Activated CD8-positive, alpha-beta memory T cell treated with anti-CD3 and anti-CD28 coated beads for 24 hours (primary cell): Measurements from ENCODE around the gene OR56B1.
"Not testable (repeated sequence)": the region's sequence is repeated elsewhere in the genome, so short reads cannot be mapped to it uniquely, and the experiment has no call there.

Source experiments
- DNase-seq: peaks from one replicate; pipeline ENCODE4 v3.0.0-alpha.2; 2020

OR56B1 gene, protein sequence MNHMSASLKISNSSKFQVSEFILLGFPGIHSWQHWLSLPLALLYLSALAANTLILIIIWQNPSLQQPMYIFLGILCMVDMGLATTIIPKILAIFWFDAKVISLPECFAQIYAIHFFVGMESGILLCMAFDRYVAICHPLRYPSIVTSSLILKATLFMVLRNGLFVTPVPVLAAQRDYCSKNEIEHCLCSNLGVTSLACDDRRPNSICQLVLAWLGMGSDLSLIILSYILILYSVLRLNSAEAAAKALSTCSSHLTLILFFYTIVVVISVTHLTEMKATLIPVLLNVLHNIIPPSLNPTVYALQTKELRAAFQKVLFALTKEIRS

DNA sequence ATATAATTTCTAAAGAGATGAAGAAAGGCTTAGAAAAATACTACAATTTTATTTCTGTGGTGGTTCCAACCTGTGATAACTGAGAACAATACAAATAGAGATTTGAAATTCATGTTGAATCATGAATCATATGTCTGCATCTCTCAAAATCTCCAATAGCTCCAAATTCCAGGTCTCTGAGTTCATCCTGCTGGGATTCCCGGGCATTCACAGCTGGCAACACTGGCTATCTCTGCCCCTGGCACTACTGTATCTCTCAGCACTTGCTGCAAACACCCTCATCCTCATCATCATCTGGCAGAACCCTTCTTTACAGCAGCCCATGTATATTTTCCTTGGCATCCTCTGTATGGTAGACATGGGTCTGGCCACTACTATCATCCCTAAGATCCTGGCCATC, at the start of gene OR56B1:
Gene OR56B1, plus strand, starts transcription at position 53 of the 400 bp plus-strand sequence. Its CDS starts 69 bp downstream, at position 122.
- no peak for DNase-seq

DNA sequence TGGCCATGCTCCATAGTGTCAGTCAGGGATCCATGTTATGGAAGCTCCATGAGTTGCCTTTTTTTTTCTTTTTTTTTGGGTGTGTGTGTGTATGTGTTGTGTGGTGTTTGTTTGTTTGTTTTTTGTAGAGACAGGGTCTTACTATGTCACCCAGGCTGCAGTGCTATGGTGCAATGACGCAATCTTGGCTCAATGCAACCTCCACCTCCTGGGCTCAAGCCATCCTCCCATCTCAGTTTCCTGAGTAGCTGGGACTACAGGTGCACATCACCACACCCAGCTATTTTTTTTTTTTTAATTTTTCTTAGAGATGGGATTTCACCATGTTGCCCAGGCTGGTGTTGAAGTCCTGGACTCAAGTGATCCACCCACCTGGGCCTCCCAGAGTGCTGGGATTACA, 47.8 kb upstream of the OR56B1 start:
- no peak for DNase-seq

DNA sequence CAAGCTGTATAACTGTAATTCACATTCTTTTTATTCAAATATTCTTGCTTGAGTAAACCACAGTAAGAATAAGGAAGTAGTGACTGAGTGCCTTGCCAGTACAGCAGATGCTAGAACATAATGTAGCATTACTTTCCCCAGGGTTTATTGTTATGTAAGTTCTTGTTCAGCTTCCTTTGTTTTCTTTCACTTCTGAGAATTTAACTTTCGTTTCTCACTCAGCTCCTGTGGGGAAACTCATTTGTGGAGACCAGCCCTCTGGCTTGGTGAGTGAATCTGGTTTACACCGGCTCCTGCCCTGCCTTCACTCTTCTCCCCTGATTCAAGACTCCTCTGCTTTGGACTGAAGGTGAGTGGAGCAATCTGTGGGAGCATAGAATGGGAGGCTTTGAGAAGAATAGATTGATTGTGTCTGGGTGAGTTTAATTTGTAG, 46.7 kb upstream of the OR56B1 start, which contains the start of gene TRIM22:
Gene TRIM22, plus strand, starts transcription at position 240 of the 433 bp plus-strand sequence. CDS start 6,443 bp downstream, outside the sequence.
- DNase-seq, result peak; percentile 73

DNA sequence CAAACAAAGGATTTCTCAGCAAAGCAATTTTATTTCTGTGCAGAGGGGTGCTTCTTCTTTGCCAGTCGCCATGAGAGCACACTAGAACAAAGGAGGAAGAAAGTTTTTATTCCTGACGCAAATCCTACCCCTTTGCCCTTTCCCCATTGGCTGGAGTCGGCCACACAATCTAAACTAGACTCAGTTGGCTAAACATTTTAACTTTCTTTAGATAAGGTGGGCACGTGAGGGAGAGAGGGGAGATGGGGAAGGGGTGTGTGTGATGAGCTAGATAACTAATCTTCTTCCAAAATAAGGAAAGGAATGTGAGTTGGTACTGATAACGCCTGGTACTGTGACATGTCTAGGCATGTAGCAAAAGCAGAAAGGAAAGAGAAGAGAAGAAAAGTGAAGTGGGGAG, 46.0 kb upstream of the OR56B1 start:
- DNase-seq, result no peak

- DNase-seq, result no peak
Observed at GRCh38 chr11:5690736-5691135, 45.5 kb upstream of the OR56B1 start.

- DNase-seq, result not testable (repeated sequence)
Observed at GRCh38 chr11:5691238-5691963, 44.8 kb upstream of the OR56B1 start.

DNA sequence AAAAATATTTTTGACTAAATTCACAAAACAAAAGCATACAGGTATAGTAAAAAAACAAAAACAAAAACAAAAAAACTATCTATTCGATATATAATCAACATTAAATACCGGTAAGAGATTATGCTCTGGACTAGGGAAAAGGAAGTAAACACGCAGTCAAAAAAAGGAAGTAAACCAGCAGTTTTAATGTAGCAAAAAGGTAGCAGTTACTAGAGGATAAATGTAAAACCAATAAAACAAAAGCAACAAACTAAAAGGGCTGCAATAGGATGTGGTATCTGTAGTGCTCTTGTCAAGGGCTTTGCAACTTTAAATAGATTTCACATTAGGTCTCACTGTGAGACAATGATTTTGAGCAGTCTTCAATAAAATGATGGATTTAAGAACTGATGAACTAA, 44.3 kb upstream of the OR56B1 start:
- DNase-seq, result no peak

DNA sequence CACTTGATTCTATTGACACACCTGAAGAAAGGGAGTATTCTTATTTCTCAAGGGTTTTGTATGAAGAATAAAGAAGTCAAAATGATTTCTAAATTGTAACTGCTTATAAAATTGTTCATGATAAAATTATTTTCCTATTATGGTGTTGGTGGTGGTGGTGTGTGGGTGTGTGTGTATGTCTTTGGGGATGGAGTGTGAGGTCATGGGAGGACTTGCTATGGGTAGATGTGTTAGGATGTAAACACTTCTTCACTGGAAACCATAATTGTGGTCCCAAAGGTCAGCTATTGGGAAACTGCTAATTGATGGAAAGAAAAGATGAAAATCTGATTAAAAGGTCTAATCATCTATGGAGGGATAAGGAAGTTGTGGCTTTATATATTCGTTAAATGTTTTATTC, 41.6 kb upstream of the OR56B1 start:
- DNase-seq, result no peak

- no peak for DNase-seq
Observed at GRCh38 chr11:5695580-5695979, 40.7 kb upstream of the OR56B1 start.

GRCh38 chr11:5696210-5696609, 40.0 kb upstream of the OR56B1 start:
- no peak for DNase-seq

DNA sequence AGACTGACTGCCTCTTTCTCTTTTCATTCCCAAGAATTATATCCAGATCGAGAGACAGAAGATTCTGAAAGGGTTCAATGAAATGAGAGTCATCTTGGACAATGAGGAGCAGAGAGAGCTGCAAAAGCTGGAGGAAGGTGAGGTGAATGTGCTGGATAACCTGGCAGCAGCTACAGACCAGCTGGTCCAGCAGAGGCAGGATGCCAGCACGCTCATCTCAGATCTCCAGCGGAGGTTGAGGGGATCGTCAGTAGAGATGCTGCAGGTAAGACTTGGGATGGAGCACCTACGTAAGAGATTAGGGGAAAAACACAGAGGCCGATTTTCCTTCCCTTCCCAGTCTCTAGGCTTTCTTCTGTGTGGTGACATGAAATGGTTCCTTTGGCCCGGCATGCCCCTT, 38.0 kb upstream of the OR56B1 start:
- no peak for DNase-seq

DNA sequence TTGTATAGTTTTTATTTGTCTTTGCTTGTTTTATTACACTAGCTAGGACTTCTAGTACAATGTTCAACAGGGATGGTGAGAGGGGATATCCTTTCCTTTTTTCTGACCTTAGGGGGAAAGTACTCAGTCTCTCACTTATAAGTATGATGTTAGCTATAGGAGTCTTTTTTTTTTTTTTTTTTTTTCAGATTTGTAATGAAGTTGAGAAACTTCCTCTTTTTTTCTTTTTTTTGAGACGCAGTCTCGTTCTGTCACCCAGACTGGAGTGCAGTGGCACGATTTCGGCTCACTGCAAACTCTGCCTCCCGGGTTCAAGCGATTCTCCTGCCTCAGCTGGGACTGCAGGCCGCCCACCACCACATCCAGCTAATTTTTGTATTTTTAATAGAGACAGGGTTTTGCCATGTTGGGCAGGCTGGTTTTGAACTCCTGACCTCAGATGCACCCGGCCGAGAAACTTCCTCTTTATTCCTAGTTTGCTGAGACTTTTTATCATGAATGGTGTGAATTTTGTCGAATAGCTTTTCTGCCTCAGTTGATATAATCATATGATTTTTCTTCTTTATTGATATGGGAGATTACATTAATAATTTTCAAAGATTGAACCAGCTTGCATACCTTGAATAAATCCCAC, 35.7 kb upstream of the OR56B1 start:
- no peak for DNase-seq

DNA sequence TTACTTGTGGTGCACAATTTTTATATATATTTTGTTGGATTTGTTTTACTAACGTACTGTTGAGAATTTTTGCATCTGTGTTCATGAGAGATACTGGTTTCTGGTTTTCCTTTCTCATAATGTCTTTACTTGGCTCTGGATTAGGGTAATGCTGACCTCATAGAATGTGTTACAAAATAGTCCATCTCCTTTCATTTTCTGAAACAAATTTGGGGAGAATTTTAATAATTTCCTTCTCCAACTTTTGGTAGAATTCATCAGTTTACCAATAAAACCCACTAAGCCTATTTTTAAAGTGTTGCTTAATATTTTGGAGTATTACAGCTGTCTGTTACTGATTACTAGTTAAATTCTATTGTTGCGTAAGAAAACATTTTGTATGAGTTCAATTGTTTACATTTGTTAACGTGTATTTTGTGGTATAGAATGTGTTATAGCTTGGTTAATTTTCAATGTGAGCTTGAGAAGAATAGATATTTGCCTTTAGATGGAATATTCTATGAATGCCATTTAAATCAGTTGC, 35.1 kb upstream of the OR56B1 start:
- no peak for DNase-seq

GRCh38 chr11:5703741-5704536, 32.3 kb upstream of the OR56B1 start:
- no peak for DNase-seq

GRCh38 chr11:5705688-5706087, 30.6 kb upstream of the OR56B1 start:
- DNase-seq, result no peak

DNA sequence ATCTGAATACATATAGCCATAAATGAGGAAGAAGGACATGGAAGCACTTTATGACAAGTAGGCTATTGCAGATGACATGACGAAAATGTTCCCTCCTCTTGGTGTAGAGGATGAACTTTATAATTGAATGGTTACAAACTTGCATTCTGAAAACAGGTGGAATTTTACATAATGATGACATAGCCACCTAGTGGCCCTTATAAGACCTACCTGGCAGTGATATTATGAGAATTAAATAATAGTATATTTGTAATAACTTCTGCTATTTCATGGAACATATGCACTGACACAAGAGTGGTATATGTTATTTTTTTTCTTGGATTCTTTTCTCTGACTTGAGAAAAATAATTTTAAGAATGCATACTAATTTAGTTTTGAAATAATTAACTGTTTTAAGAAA, 23.7 kb upstream of the OR56B1 start:
- DNase-seq, result no peak

GRCh38 chr11:5713695-5714094, 22.6 kb upstream of the OR56B1 start:
- no peak for DNase-seq

DNA sequence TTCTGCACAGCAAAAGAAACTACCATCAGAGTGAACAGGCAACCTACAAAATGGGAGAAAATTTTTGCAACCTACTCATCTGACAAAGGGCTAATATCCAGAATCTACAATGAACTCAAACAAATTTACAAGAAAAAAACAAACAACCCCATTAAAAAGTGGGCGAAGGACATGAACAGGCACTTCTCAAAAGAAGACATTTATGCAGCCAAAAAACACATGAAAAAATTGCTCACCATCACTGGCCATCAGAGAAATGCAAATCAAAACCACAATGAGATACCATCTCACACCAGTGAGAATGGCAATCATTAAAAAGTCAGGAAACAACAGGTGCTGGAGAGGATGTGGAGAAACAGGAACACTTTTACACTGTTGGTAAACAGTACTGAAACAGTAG, 19.7 kb upstream of the OR56B1 start:
- not testable (repeated sequence) for DNase-seq

GRCh38 chr11:5719703-5720495, 16.3 kb upstream of the OR56B1 start:
- no peak for DNase-seq

GRCh38 chr11:5722622-5723021, 13.6 kb upstream of the OR56B1 start:
- DNase-seq, result no peak

DNA sequence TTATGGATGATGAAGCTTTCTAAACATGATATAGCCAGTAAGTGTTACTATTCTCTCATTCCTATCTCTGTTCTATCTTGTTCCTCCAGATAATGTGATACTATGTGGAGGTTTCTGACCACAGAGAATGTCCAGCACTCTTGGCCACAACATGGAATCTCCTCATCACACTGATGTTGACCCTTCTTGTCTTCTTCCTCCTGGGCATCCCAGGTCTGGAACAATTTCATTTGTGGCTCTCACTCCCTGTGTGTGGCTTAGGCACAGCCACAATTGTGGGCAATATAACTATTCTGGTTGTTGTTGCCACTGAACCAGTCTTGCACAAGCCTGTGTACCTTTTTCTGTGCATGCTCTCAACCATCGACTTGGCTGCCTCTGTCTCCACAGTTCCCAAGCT, 9.9 kb upstream of the OR56B1 start:
- no peak for DNase-seq

GRCh38 chr11:5727691-5728090, 8.6 kb upstream of the OR56B1 start:
- no peak for DNase-seq
